Dermis microvascular lymphatic vessel endothelial cell (primary cell): ENCODE data around the gene HMGN2. TPM values are rescaled to one million over a fixed set of nuclear protein-coding genes. Genes with fewer than 3 reads are reported as not detected.

Experiments
- DNase-seq, 2 donors: peaks; one replicate each; pipeline versions ENCODE4 v3.0.0 to v3.0.0-alpha.2; 2010; ENCODE audit warnings: low read depth in 2 of 2
- total RNA-seq: library from RNA; depleted of rRNA; stranded (reverse); fragments of >200 nt; gene quantifications from 2 replicates; pipeline ENCODE4 v1.2.1, GENCODE V29; 2014

The HMGN2 gene
- total RNA-seq: 130 and 209 TPM in 2 replicates

GRCh38 chr1:26472320-26472900 is at the start of gene HMGN2:
TSS of gene HMGN2 (plus strand) at chr1:26472440. CDS start at chr1:26472613, 173 bp downstream.
- peak; percentile 65 to 82 for DNase-seq

- DNase-seq: no peak
These were observed 42.5 kb upstream of the HMGN2 start for GRCh38 chr1:26429721-26430120.

- DNase-seq: peak; percentile 91 to 98
These were observed 40.1 kb upstream of the HMGN2 start, which contains the start of gene DHDDS for GRCh38 chr1:26431979-26432695. TSS of gene DHDDS (plus strand) at chr1:26432321. CDS start at chr1:26432946, 625 bp downstream.

- no peak for DNase-seq
These were observed 39.4 kb upstream of the HMGN2 start for GRCh38 chr1:26432793-26433192.

GRCh38 chr1:26434161-26434752 is 38.0 kb upstream of the HMGN2 start:
- no peak for DNase-seq

GRCh38 chr1:26438041-26438440 is 34.2 kb upstream of the HMGN2 start:
- no peak for DNase-seq

GRCh38 chr1:26440259-26440658 is 32.0 kb upstream of the HMGN2 start:
- DNase-seq: no peak

- DNase-seq: no peak
These were observed 22.4 kb upstream of the HMGN2 start for GRCh38 chr1:26449868-26450267.

- no peak for DNase-seq
These were observed 21.3 kb upstream of the HMGN2 start for GRCh38 chr1:26450908-26451307.

GRCh38 chr1:26452459-26453183 is 19.6 kb upstream of the HMGN2 start:
- DNase-seq: no peak

- no peak for DNase-seq
These were observed 13.1 kb upstream of the HMGN2 start for GRCh38 chr1:26459148-26459547.

GRCh38 chr1:26459573-26460031 is 12.6 kb upstream of the HMGN2 start:
- no peak for DNase-seq

GRCh38 chr1:26468911-26469310 is 3.3 kb upstream of the HMGN2 start:
- DNase-seq: no peak

GRCh38 chr1:26469558-26469957 is 2.7 kb upstream of the HMGN2 start:
- no peak for DNase-seq

GRCh38 chr1:26470878-26471497 is 1.3 kb upstream of the HMGN2 start:
- no peak for DNase-seq

GRCh38 chr1:26471498-26472319 is 531 bp upstream of the HMGN2 start:
- DNase-seq: peak in 1 of 2 donors; percentile 50

- peak; percentile 87 to 95 for DNase-seq
These were observed 933 bp downstream of the HMGN2 start for GRCh38 chr1:26472901-26473845.

GRCh38 chr1:26474818-26475217 is 2.6 kb downstream of the HMGN2 start:
- no peak for DNase-seq

- no peak for DNase-seq
These were observed 3.7 kb downstream of the HMGN2 start for GRCh38 chr1:26475989-26476388.
